HT1080 (cell line): ENCODE measurements around the gene CST4. TPM values are rescaled to one million over a fixed set of nuclear protein-coding genes. Genes with fewer than 3 reads are reported as not detected.
"Not testable (repeated sequence)": the region's sequence is repeated elsewhere in the genome, so short reads cannot be mapped to it uniquely, and the experiment has no call there.

ENCODE experiments used
- DNase-seq: peaks from one replicate; pipeline ENCODE4 v3.0.0-alpha.2; 2015; ENCODE audit warnings: low read depth
- polyA plus RNA-seq, 2 experiments: library from polyadenylated mRNA; depleted of rRNA; stranded (reverse); fragments of >200 nt; gene quantifications; 2 replicates each; pipeline ENCODE4 v1.2.3, GENCODE V29; 2015
- total RNA-seq: library from RNA; depleted of rRNA; stranded (reverse); fragments of >200 nt; shearing (Covaris generic); gene quantifications from 2 replicates; pipeline ENCODE4 v1.2.3, GENCODE V29; 2014; rRNA removed

CST4 gene
- total RNA-seq = not detected in 2 replicates
- polyA plus RNA-seq (2015; cell fraction: cytosol; rRNA removed) = not detected in 2 replicates
- not detected in 2 replicates for polyA plus RNA-seq (2015; cell fraction: nucleus; rRNA removed)

- not testable (repeated sequence) for DNase-seq
These were observed at the start of gene CST4 for GRCh38 chr20:23688684-23689398. Gene CST4, minus strand, starts transcription at chr20:23689038. Its CDS starts 69 bp downstream, at chr20:23688969.

- DNase-seq = not testable (repeated sequence)
These were observed 46.6 kb upstream of the CST4 start for GRCh38 chr20:23735391-23735790.

- not testable (repeated sequence) for DNase-seq
These were observed 46.1 kb upstream of the CST4 start for GRCh38 chr20:23734949-23735348.

- not testable (repeated sequence) for DNase-seq
These were observed 45.6 kb upstream of the CST4 start for GRCh38 chr20:23734440-23734839.

- no peak for DNase-seq
These were observed 38.2 kb upstream of the CST4 start for GRCh38 chr20:23727016-23727415.

GRCh38 chr20:23725102-23725501 lies 36.3 kb upstream of the CST4 start:
- no peak for DNase-seq

GRCh38 chr20:23723659-23724307 lies 34.9 kb upstream of the CST4 start:
- DNase-seq = peak; percentile 14

- DNase-seq = not testable (repeated sequence)
These were observed 34.0 kb upstream of the CST4 start for GRCh38 chr20:23722851-23723250.

GRCh38 chr20:23721962-23722361 lies 33.1 kb upstream of the CST4 start:
- DNase-seq = no peak

GRCh38 chr20:23719351-23719750 lies 30.5 kb upstream of the CST4 start:
- DNase-seq = not testable (repeated sequence)

- DNase-seq = not testable (repeated sequence)
These were observed 22.9 kb upstream of the CST4 start for GRCh38 chr20:23711778-23712177.

- DNase-seq = no peak
These were observed 21.9 kb upstream of the CST4 start for GRCh38 chr20:23710771-23711170.

GRCh38 chr20:23705895-23706294 lies 17.1 kb upstream of the CST4 start:
- DNase-seq = no peak

- DNase-seq = no peak
These were observed 13.2 kb upstream of the CST4 start for GRCh38 chr20:23702021-23702420.

GRCh38 chr20:23700931-23701330 lies 12.1 kb upstream of the CST4 start:
- no peak for DNase-seq

- no peak for DNase-seq
These were observed 9.1 kb upstream of the CST4 start for GRCh38 chr20:23697947-23698346.

GRCh38 chr20:23695068-23695395 lies 6.2 kb upstream of the CST4 start:
- DNase-seq = not testable (repeated sequence)

- not testable (repeated sequence) for DNase-seq
These were observed 5.6 kb upstream of the CST4 start for GRCh38 chr20:23694178-23695067.

GRCh38 chr20:23692725-23693619 lies 4.1 kb upstream of the CST4 start:
- DNase-seq = peak; percentile 79

GRCh38 chr20:23691675-23692074 lies 2.8 kb upstream of the CST4 start:
- no peak for DNase-seq

- DNase-seq = no peak
These were observed 1.7 kb upstream of the CST4 start for GRCh38 chr20:23690581-23690980.
